Chondrocyte (in vitro differentiated cells): ENCODE measurements around the gene SIRT6. TPM values are rescaled to one million over a fixed set of nuclear protein-coding genes. Genes with fewer than 3 reads are reported as not detected.

Source experiments
- DNase-seq: peaks from one replicate; pipeline ENCODE4 v3.0.0; 2021; ENCODE audit warnings: mixed read lengths, low spot score
- H3K27ac Mint-ChIP-seq: one replicate; pipeline ENCODE4 v1.8.0; 2021; ENCODE audit warnings: mild to moderate bottlenecking, moderate library complexity, mixed read lengths; ENCODE audit not compliant: unreplicated experiment
- H3K27me3 Mint-ChIP-seq: 2 replicates; pipeline ENCODE4 v1.8.0; 2021; ENCODE audit warnings: low read depth, mixed read lengths
- H3K36me3 Mint-ChIP-seq: 2 replicates; pipeline ENCODE4 v1.8.0; 2021; ENCODE audit warnings: low read depth, mixed read lengths
- H3K4me1 Mint-ChIP-seq: 2 replicates; pipeline ENCODE4 v1.8.0; 2021; ENCODE audit warnings: low read depth, mild to moderate bottlenecking, mixed read lengths
- H3K4me3 Mint-ChIP-seq: one replicate; pipeline ENCODE4 v1.8.0; 2021; ENCODE audit warnings: mild to moderate bottlenecking, moderate library complexity, mixed read lengths; ENCODE audit not compliant: unreplicated experiment
- H3K9me3 Mint-ChIP-seq: 2 replicates; pipeline ENCODE4 v1.8.0; 2021; ENCODE audit warnings: low read depth, mixed read lengths
- CTCF ChIP-seq: fragments of 200-600 bp; sonication (generic); IDR thresholded peaks from 2 replicates; pipeline ENCODE4 v1.5.0; 2021; ENCODE audit warnings: antibody characterized with exemption, mild to moderate bottlenecking, moderate library complexity
- total RNA-seq: library from RNA; stranded (reverse); gene quantifications from 3 replicates; pipeline ENCODE4 v1.2.1, GENCODE V29; 2021

Gene SIRT6
- total RNA-seq, 1 donor from 2014 or later: 21.9 TPM

DNA sequence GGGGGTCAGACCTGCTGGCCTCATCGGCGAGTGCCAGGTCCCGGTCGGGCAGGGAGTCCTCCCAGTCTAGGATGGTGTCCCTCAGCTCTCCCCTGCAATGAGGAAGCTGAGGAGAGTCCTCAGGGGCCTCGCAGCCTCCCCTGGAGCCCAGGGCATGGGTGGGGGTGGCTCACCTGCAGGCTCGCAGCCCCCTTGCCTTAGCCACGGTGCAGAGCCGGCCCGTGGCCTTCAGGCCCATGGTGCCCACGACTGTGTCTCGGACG is 6.8 kb downstream of the SIRT6 start:
- Mint-ChIP-seq H3K9me3 (no peaks in the 10 kb centered on the region), H3K27ac (no peak overlapping the region), H3K27me3 (peaks cover 8% of the 10 kb centered on the region), H3K4me1 (no peaks in the 10 kb centered on the region), H3K36me3 (peaks cover 12% of the 10 kb centered on the region), H3K4me3 (no peak overlapping the region)
- no peak for DNase-seq
- no peak for TF ChIP-seq CTCF

DNA sequence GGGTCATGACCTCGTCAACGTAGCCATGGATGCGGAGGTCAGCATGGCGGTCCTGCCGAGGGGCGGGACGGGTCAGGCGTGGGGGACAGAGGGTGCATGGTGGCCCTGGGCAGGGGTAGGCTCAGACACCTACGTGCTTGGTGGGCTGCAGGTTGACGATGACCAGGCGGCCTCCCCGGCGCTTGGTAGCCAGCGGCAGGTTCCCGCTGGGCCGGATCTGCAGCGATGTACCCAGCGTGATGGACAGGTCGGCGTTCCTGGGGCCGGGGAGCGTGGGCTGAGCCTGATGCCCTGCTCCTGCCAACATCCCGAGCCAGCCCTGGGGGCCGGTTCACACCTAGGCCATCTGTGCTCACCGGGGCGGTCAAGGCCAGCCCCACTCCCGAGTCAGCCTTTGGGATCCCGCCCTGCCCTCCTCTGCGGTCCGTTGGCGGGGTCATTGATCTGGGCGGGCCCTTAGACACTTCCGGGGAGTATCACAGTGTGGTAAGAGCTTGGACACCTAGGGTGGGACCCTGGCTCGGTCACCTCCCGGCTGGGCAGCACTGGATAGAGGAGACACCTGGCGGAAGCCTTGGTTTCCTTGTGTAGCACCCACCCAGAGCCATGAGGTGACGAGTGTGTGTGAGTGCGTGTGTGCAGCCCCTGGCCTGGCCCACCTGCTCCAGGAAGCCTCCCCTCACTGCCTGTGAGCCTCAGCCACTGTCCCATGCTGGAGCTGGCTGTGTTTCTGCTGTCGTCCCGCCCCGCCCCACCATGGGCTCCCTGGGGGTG is 7.3 kb downstream of the SIRT6 start:
- DNase-seq: no peak

DNA sequence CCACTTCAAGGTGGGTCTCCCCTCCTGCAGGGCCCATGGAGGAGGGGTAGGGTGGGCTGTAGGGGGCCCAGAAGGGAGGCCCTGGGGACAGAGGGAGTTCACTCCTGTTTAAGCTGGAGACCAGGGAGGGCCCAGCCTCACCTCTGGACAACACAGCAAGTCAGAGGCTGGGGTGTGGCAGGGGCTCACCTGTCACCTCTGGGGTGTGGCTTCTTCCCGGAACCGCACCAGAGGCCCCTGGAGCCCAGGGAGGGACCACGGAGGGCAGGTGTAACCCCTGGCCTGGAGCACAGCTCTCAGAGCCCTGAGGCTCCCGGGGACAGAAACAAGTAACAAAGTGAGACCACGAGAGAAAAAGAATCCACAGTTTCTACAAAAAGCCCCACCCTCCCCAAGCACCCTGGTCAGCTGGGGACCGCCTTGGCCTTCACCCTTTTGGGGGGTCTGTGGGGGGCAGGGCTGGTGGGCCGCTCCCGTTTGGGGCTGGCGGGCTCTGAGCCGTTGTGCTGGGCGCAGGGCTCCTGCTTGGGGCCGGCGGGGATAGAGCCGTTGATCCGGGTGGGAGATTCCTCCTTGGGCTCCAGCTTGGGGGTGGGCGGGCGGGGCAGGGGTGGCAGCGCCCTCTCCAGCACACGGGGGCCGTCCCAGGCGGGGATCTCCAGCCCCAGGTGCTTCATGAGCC is 8.0 kb downstream of the SIRT6 start:
- no peak for DNase-seq
- no peaks in the 10 kb centered on the region for H3K4me1 Mint-ChIP-seq
- H3K27me3 Mint-ChIP-seq: peaks cover 11% of the 10 kb centered on the region
- no peak for TF ChIP-seq CTCF
- H3K4me3 Mint-ChIP-seq: no peak overlapping the region
- no peaks in the 10 kb centered on the region for H3K9me3 Mint-ChIP-seq
- peaks cover 7% of the 10 kb centered on the region for H3K36me3 Mint-ChIP-seq
- no peak overlapping the region for H3K27ac Mint-ChIP-seq

More for the DNA sequence above, 7.3 kb downstream of the SIRT6 start:
- no peaks in the 10 kb centered on the region for H3K4me1 Mint-ChIP-seq
- no peaks in the 10 kb centered on the region for H3K9me3 Mint-ChIP-seq
- H3K27ac Mint-ChIP-seq: no peak overlapping the region
- H3K36me3 Mint-ChIP-seq: peaks cover 12% of the 10 kb centered on the region
- H3K27me3 Mint-ChIP-seq: peaks cover 8% of the 10 kb centered on the region
- H3K4me3 Mint-ChIP-seq: no peak overlapping the region
- TF ChIP-seq CTCF: no peak

DNA sequence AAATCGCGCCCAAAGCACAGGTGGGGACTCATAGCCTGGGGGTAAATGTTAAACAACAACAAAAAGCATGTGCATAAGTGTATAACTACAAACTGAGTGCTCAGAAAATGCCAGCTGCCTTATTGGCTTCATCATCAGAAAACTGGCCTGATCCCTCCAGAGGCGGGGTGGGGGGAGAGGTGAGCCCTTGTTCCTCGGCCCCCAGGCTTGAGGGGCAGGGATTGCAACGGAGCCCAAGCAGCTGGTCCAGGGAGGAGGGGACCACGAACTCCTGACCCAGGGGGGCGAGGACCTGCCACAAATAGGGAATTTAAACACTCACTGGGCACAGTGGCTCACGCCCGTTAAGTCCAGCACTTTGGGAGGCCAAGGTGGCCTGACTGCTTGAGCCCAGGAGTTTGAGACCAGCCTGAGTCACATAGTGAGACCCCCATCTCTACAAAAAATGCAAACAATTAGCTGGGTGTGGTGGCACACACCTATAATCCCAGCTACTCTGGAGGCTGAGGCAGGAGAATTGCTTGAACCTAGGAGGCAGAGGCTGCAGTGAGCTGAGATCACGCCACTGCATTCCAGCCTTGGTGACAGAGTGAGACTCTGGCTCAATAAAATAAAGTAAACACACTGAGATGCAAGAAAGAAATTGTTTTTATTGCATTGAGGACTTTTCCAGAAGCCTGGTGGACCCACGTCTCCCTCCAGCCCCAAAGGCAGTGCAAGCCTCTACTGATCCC is 8.7 kb downstream of the SIRT6 start:
- no peaks in the 10 kb centered on the region for H3K4me1 Mint-ChIP-seq
- H3K9me3 Mint-ChIP-seq: no peaks in the 10 kb centered on the region
- H3K27me3 Mint-ChIP-seq: peaks cover 15% of the 10 kb centered on the region
- H3K4me3 Mint-ChIP-seq: no peak overlapping the region
- DNase-seq: no peak
- no peak overlapping the region for H3K27ac Mint-ChIP-seq
- no peak for TF ChIP-seq CTCF
- H3K36me3 Mint-ChIP-seq: peaks cover 5% of the 10 kb centered on the region

- no peak overlapping the region for H3K4me3 Mint-ChIP-seq
These were observed 9.4 kb downstream of the SIRT6 start for GRCh38 chr19:4172861-4173473.

More at GRCh38 chr19:4172861-4173473, 9.4 kb downstream of the SIRT6 start:
- DNase-seq: no peak
- Mint-ChIP-seq H3K27ac (no peak overlapping the region), H3K27me3 (peaks cover 20% of the 10 kb centered on the region), H3K4me1 (no peaks in the 10 kb centered on the region), H3K9me3 (no peaks in the 10 kb centered on the region), H3K36me3 (peaks cover 3% of the 10 kb centered on the region)
- TF ChIP-seq CTCF: no peak
